ENCODE data around the gene LSM14A.

LSM14A gene

GRCh38 chr19:34275705-34276104 is 103.4 kb downstream of the LSM14A start:
- H3K79me2 ChIP-seq (ENCODE audit: insufficient read depth, low read length), result peaks cover 47% of the 10 kb centered on the region

GRCh38 chr19:34276614-34277013 is 104.3 kb downstream of the LSM14A start:
- TF ChIP-seq EZH2phosphoT487 (conservative IDR thresholded peaks at IDR 0.05; ENCODE audit: low read length) (no peak), CTCF (IDR thresholded peaks at IDR 0.05; ENCODE audit: insufficient read depth, low read length, poor library complexity, severe bottlenecking) (no peak)
- peak overlapping the region; percentile 33 for H3K4me2 ChIP-seq (ENCODE audit: low read depth, low read length, poor library complexity, severe bottlenecking)
- H3K27ac ChIP-seq (ENCODE audit: low read depth, low read length), result peak overlapping the region; percentile 44
- H3K27me3 ChIP-seq (ENCODE audit: low read length), result no peaks in the 10 kb centered on the region
- no peaks in the 10 kb centered on the region for H3K9me3 ChIP-seq (ENCODE audit: insufficient read depth, low read length)
- H3K9ac ChIP-seq (ENCODE audit: low read length), result 0 out of 2 replicates have a peak overlapping the region, but pooled peaks have one; percentile 1
- H2AFZ ChIP-seq (ENCODE audit: low read depth, low read length, severe bottlenecking), result no peak overlapping the region
- H3F3A ChIP-seq (ENCODE audit: insufficient read depth), result no peaks in the 10 kb centered on the region; the same call in 1 of the 2 replicates
- no peak overlapping the region for H3K4me3 ChIP-seq (ENCODE audit: insufficient read depth, low read length, poor library complexity, severe bottlenecking)
- H3K79me2 ChIP-seq (ENCODE audit: insufficient read depth, low read length), result peaks cover 42% of the 10 kb centered on the region
- H3K36me3 ChIP-seq (ENCODE audit: low read length), result no peaks in the 10 kb centered on the region
- H4K20me1 ChIP-seq (ENCODE audit: low read depth, low read length), result no peaks in the 10 kb centered on the region
- H3K9me2 ChIP-seq (replicated peaks; ENCODE audit: insufficient read depth, low read length), result no peaks in the 10 kb centered on the region

More at GRCh38 chr19:34275705-34276104, 103.4 kb downstream of the LSM14A start:
- Histone ChIP-seq H3K36me3 (ENCODE audit: low read length) (no peaks in the 10 kb centered on the region), H3K27me3 (ENCODE audit: low read length) (no peaks in the 10 kb centered on the region), H3K4me3 (ENCODE audit: insufficient read depth, low read length, poor library complexity, severe bottlenecking) (no peak overlapping the region), H3K9me2 (replicated peaks; ENCODE audit: insufficient read depth, low read length) (no peaks in the 10 kb centered on the region), H3K27ac (ENCODE audit: low read depth, low read length) (no peak overlapping the region), H4K20me1 (ENCODE audit: low read depth, low read length) (no peaks in the 10 kb centered on the region), H3K9me3 (ENCODE audit: insufficient read depth, low read length) (no peaks in the 10 kb centered on the region), H3F3A (ENCODE audit: insufficient read depth) (peaks cover 2% of the 10 kb centered on the region; the same call in 1 of the 2 replicates), H3K9ac (ENCODE audit: low read length) (no peak overlapping the region), H3K4me2 (ENCODE audit: low read depth, low read length, poor library complexity, severe bottlenecking) (no peak overlapping the region), H2AFZ (ENCODE audit: low read depth, low read length, severe bottlenecking) (no peak overlapping the region)
- TF ChIP-seq EZH2phosphoT487 (conservative IDR thresholded peaks at IDR 0.05; ENCODE audit: low read length) (no peak), CTCF (IDR thresholded peaks at IDR 0.05; ENCODE audit: insufficient read depth, low read length, poor library complexity, severe bottlenecking) (no peak)

- TF ChIP-seq CTCF (IDR thresholded peaks at IDR 0.05; ENCODE audit: insufficient read depth, low read length, poor library complexity, severe bottlenecking), result no peak
- no peak for TF ChIP-seq EZH2phosphoT487 (conservative IDR thresholded peaks at IDR 0.05; ENCODE audit: low read length)
- Histone ChIP-seq H3K27me3 (ENCODE audit: low read length) (no peaks in the 10 kb centered on the region), H3K9me2 (replicated peaks; ENCODE audit: insufficient read depth, low read length) (no peaks in the 10 kb centered on the region), H3K36me3 (ENCODE audit: low read length) (no peaks in the 10 kb centered on the region), H3K9me3 (ENCODE audit: insufficient read depth, low read length) (no peaks in the 10 kb centered on the region), H3F3A (ENCODE audit: insufficient read depth) (no peaks in the 10 kb centered on the region; the same call in 1 of the 2 replicates), H3K4me2 (ENCODE audit: low read depth, low read length, poor library complexity, severe bottlenecking) (peak overlapping the region; percentile 33), H2AFZ (ENCODE audit: low read depth, low read length, severe bottlenecking) (no peak overlapping the region), H3K4me3 (ENCODE audit: insufficient read depth, low read length, poor library complexity, severe bottlenecking) (no peak overlapping the region), H3K27ac (ENCODE audit: low read depth, low read length) (peak overlapping the region; percentile 44), H4K20me1 (ENCODE audit: low read depth, low read length) (no peaks in the 10 kb centered on the region), H3K9ac (ENCODE audit: low read length) (0 out of 2 replicates have a peak overlapping the region, but pooled peaks have one; percentile 1), H3K79me2 (ENCODE audit: insufficient read depth, low read length) (peaks cover 37% of the 10 kb centered on the region; the same call in 1 of the 2 replicates)
Observed at GRCh38 chr19:34277244-34277643, 104.9 kb downstream of the LSM14A start.

Data from SU-DHL-6 (cell line).